ENCODE data around the gene CPA5.

Gene CPA5

DNA sequence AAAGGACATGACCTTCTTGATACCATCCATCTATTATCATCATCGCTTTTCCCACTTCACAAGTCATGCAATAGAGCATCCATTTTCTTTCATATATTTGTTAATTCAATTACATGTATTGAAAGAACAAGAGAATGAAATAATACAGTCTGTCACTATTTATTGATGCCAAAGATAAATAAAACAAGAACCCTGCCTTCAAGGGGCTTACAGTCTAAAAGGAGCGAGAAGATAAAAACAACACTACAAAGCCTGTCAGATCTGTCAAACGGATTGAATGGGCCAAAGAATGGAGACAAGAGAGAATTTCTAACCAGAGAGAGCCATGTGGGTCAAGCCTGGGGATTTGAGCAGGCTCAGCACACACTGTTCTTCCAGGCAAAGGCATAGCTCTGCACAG is 15.9 kb downstream of the CPA5 start:
- H3K4me3 ChIP-seq (ENCODE audit: low read length), result no peak overlapping the region
- no peak for TF ChIP-seq ZNF274 (IDR thresholded peaks at IDR 0.05; ENCODE audit: low read depth, low read length)

DNA sequence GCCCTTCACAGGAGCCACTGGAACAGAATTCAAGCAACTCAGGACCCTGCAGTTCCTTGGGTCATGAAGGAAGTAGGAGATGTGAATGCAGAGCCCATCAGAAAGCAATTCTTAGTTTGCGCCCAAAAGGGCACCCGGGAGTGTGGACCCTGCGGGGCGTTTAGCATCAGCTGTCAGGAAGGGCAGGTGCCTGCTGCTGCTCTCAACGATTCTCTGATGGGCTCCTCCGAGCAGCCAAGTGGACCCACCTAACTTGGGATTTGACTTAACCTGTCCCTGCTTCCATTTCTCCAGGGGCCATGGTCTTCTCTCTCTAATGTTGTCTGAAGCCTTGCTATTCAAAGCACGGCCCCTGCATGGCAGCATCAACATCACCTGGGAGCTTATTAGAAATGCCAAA is 17.1 kb downstream of the CPA5 start:
- no peak for TF ChIP-seq ZNF274 (IDR thresholded peaks at IDR 0.05; ENCODE audit: low read depth, low read length)
- H3K4me3 ChIP-seq (ENCODE audit: low read length), result no peak overlapping the region

DNA sequence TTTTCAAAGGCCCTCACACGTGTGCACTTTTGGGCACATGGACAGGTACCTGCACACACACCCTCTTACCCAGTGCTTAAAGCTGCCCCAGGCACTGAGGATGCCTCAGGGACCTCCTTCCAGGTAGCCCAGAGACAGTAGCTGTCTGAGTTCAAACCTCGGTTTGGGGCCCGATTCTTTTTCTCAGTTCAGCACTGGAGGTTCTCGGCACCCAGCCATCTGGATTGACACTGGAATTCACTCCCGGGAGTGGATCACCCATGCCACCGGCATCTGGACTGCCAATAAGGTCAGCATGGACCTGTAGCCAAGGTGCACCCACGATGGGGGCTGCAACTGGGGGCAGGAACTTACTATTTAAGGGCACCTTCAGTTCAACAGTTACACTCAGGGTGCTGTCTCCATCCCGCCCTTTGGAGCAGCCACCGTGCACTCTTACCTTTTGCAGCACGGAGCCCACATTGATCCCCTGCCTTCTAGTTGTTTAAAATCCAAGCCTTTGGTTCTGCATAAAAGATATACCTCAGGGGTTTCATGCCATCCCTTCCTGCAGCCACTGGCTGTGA is 17.7 kb downstream of the CPA5 start:
- H3K4me3 ChIP-seq (ENCODE audit: low read length), result no peak overlapping the region
- TF ChIP-seq ZNF274 (IDR thresholded peaks at IDR 0.05; ENCODE audit: low read depth, low read length), result no peak

DNA sequence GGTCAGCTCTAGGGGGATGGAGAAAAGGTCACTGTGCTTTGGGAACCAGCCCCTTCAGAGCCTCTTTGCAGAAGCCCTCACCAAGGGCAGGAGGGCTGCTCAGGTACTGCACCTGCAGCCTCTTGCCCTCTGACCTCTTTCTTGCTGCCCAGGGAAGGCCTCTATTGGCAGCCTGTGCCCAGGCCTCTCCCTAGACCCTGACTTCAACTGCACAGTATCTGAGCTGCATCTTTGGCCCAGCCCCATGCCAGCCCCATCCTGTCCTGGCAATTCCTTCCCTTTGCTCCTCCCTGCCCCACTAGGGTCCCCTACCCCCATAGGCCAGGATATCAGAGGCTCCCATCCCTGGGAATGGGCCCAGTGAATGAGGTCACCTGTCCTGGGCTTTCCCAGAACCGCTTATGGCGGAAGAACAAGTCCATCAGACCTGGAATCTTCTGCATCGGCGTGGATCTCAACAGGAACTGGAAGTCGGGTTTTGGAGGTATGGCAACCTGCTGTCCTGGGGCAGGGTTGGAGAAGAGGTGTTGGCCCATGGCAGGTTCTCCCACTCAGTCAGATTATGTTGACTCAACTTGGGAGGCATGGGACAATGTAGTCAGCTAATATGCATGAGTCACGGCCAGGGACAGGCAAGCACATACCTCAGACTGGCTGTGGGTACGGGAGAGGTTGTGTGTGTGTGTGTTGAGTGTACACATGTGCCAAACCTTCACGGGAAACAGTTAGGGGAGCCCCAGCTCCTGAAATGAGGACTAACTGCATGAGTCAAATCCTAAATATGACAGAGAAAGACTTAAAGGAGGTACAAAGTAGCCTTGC is 18.6 kb downstream of the CPA5 start:
- no peak overlapping the region for H3K4me3 ChIP-seq (ENCODE audit: low read length)
- TF ChIP-seq ZNF274 (IDR thresholded peaks at IDR 0.05; ENCODE audit: low read depth, low read length), result no peak

DNA sequence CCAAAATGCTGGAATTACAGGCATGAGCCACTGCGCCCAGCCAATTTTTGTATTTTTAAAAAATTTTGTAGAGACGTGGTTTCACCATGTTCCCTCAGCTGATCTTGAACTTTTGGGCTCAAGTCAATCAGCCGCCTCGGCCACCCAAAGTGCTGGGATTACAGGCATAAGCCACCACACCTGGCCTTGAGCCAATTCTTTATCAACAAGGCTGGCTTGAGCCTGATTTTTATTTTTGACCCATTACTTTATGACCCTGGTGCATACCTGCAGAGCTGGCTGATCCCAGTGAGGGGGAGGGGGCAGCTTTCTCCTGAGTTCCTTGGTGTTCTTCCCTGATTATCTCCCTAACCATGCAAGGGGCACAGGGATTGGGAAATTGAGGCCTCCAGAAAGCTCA is 19.8 kb downstream of the CPA5 start:
- H3K4me3 ChIP-seq (ENCODE audit: low read length), result no peak overlapping the region
- no peak for TF ChIP-seq ZNF274 (IDR thresholded peaks at IDR 0.05; ENCODE audit: low read depth, low read length)

DNA sequence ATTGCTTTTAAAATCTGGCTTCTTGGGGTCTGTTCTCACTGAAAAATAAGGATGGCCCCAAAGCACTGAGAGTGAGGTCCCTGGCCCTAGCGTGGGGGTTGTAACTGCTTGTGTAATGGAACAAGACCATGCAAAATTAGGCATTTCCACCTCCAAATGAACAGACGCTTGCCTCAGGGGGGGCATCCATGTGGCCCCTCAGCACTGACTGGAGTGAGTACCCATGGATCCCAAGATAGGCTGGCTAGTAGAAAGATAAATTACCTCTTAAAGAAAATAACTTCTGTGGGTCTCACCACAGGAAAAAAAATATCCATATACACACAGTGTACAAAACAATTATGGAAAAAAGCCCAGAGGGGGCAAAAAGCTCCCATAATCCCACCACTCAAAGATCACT is 20.5 kb downstream of the CPA5 start:
- H3K4me3 ChIP-seq (ENCODE audit: low read length), result no peak overlapping the region
- TF ChIP-seq ZNF274 (IDR thresholded peaks at IDR 0.05; ENCODE audit: low read depth, low read length), result no peak

DNA sequence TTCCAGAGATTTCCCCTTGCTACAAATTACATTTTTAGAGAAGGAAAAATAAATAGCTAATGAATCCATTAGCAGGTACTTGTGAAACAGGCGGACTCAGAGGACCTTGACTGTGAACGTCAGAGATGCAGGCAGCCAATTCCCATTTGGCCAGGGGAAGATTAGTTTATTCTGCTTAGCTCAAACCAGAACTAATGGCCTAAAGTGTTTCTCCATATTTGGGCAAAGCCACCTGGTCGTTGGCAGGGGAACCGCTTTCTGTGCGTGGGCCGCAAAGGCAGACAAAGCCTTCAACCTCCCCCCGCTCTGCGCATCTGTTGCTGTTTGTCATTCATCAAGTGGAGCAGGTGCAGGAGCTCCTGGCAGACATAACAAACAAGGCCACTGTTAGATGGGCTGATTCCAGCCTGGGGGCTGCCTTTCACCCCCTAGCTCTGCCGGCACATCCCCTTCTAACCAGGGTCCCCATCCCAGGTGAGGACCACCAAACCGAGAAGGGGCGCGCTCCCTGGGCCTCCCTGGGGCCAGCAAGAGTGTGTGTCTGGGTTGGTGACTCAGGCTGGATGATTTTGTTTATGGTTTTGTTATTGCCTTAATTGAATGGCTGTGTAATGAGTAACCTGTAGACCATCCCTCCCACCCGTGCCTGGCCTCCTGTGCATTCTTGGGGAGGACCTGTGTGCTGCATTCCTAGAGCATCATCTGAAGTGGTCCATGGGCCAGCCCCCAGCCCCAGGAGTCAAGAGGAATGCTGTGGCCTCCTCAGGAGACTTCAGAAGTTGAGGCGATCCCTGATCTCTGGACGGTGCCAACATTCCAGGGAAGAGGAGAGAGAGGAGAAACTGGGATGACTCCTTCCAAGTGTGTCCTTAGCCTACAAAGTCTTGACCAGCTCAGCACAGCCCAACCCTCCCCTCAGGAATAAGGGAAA is 21.2 kb downstream of the CPA5 start:
- no peak overlapping the region for H3K4me3 ChIP-seq (ENCODE audit: low read length)
- TF ChIP-seq ZNF274 (IDR thresholded peaks at IDR 0.05; ENCODE audit: low read depth, low read length), result no peak

DNA sequence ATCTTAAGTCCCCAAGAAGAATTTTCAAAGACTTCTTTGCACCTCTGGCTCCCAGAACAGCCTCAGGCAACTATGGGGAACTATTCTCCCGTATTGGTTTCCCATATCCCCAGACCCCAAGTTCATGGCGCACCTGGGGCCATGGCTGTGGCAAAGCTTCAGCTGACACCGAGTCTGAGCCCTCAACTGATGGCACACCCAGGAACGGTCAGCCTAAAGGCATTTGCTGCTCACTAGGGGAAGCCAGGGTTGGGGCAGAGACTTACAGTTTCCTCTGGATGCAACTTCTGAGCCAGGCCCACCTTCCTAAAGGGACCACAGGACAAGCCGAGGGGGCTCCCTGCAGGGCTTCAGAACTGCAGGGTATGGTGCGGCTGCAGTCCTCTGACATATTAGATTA is 21.9 kb downstream of the CPA5 start:
- TF ChIP-seq ZNF274 (IDR thresholded peaks at IDR 0.05; ENCODE audit: low read depth, low read length), result no peak
- no peak overlapping the region for H3K4me3 ChIP-seq (ENCODE audit: low read length)

DNA sequence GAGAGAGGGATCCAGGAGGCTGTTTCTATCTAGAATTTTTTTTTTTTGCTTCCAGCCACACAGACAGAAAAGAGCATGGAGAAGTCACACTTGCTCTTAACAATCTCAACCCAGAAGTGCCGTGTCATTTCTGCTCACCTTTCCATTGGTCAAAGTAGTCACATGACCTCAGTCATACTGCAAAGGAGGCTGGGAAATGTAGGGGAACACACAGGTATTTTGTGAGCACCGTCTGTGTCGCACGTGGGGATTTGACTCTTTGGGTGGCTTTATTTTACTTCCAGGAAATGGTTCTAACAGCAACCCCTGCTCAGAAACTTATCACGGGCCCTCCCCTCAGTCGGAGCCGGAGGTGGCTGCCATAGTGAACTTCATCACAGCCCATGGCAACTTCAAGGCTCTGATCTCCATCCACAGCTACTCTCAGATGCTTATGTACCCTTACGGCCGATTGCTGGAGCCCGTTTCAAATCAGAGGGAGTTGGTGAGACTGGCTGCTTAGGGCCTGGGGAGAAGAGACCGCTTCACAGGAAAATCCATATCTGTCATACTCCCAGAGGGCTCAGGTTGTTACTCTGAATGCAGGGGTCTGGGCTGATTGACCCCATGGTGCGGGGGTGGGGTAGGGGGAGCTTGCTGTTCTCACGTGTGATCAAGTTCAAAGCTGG is 22.6 kb downstream of the CPA5 start:
- no peak overlapping the region for H3K4me3 ChIP-seq (ENCODE audit: low read length)
- TF ChIP-seq ZNF274 (IDR thresholded peaks at IDR 0.05; ENCODE audit: low read depth, low read length), result no peak

DNA sequence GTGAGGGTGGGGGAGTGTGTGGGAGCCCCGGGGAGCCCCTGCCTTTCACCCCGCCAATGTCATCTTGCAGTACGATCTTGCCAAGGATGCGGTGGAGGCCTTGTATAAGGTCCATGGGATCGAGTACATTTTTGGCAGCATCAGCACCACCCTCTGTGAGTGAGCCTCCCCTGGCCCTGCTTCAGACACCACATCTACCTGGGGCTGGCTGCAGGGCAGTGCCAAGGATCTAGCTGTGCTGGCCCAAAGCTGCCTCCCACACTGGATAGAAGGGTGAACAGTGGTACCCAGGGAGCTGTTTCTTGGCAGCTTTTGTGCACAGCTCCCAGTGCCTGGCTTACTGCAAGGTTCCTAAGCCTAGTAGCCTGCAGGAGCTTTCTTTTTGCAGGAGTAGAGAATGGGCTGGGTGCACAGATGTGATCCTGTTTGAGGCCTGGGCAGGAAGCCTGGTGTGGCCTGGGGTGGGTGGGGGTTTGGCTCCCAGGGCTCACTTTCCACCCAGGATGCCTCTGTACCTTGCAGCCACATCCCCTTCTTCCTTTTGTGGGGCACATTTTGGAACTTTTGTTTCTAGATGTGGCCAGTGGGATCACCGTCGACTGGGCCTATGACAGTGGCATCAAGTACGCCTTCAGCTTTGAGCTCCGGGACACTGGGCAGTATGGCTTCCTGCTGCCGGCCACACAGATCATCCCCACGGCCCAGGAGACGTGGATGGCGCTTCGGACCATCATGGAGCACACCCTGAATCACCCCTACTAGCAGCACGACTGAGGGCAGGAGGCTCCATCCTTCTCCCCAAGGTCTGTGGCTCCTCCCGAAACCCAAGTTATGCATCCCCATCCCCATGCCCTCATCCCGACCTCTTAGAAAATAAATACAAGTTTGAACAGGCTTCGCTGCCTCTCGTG is 23.5 kb downstream of the CPA5 start:
- H3K4me3 ChIP-seq (ENCODE audit: low read length), result no peak overlapping the region
- TF ChIP-seq ZNF274 (IDR thresholded peaks at IDR 0.05; ENCODE audit: low read depth, low read length), result no peak

DNA sequence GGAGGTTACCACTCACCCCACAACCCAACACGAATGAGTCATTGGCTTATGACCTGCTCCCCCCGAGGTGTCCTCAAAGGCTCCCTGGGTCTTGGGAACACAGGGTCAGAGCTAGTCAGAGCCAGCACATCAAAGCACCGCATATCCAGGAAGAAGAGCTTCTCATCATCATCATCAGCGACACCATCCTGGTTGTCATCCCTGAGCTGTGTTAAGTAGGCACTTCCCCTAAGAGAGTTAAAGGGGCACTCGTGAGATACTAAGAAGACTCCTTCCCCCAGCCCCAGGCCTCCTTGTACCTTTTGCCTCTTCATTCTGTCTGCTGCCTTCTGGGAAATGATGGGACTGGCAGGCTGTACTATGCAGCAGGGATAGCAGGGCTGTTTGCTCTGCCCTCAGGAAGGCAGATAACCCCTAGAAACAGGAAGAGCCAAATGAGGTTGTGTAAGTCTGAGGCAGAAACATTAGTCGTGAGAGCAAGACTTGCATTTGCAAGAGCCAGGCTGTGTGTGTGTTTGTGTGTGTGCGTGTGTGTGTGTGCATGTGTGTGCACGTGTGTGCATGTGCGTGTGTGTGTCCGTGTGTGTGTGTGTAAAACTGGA is 24.6 kb downstream of the CPA5 start:
- H3K4me3 ChIP-seq (ENCODE audit: low read length), result no peak overlapping the region
- TF ChIP-seq ZNF274 (IDR thresholded peaks at IDR 0.05; ENCODE audit: low read depth, low read length), result no peak

DNA sequence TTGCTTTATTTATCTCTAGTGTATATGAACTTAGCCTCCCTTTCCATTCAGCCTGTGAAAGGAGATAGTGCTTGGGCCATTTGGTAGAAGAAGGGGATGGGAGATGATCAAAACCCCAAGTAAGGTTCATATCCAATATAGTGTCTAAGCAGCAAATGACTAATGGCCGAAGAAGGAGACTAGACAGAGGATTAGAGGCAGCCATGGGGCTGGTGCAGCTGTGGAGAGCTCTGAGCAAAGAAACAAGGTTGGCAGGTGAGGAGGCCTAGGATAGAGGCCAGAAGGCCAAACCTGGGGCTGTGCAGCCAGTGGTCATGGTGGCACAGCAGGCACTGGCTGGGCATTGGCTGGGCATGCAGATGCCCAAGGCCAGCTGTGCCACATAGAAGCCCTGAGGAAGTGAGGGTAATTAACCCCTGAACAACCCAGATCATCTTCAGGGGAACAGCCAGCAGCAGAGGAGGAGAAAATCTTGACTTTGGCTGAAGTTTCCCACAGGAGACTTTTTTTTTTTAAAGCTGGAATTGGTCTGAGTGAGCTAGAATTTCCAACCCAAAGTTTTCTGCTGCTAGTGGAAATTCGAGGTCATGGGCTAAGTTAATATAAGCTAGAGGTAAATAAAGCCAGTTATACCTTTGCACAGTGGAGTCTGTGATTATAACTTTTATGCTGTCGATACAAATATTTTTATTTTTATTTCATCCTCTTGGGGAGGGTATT is 25.4 kb downstream of the CPA5 start:
- TF ChIP-seq ZNF274 (IDR thresholded peaks at IDR 0.05; ENCODE audit: low read depth, low read length), result no peak
- no peak overlapping the region for H3K4me3 ChIP-seq (ENCODE audit: low read length)

All from GM08714 (cell line).